Liver (tissue), 2 donors: Measurements from ENCODE around the gene PTPRN2.

Source experiments
- CTCF ChIP-seq: fragments of 150-350 bp; IDR thresholded peaks from 2 replicates; pipeline ENCODE4 v1.5.1; 2017; ENCODE audit warnings: improper control_type of control experiment, low read depth, low read length; ENCODE audit not compliant: missing input control
- ZBTB33 ChIP-seq: IDR thresholded peaks from 2 replicates; pipeline ENCODE4 v1.6.1; 2016; ENCODE audit warnings: antibody characterized with exemption
- donor health status: healthy.

GRCh38 chr7:158362001-158362400 lies 225.6 kb downstream of the PTPRN2 start:
- TF ChIP-seq CTCF (no peak), ZBTB33 (no peak)
